ENCODE measurements around the gene ELP4.

GRCh38 chr11:31747581-31747980 lies 238.0 kb downstream of the ELP4 start:
- TF ChIP-seq, protein P1, sequence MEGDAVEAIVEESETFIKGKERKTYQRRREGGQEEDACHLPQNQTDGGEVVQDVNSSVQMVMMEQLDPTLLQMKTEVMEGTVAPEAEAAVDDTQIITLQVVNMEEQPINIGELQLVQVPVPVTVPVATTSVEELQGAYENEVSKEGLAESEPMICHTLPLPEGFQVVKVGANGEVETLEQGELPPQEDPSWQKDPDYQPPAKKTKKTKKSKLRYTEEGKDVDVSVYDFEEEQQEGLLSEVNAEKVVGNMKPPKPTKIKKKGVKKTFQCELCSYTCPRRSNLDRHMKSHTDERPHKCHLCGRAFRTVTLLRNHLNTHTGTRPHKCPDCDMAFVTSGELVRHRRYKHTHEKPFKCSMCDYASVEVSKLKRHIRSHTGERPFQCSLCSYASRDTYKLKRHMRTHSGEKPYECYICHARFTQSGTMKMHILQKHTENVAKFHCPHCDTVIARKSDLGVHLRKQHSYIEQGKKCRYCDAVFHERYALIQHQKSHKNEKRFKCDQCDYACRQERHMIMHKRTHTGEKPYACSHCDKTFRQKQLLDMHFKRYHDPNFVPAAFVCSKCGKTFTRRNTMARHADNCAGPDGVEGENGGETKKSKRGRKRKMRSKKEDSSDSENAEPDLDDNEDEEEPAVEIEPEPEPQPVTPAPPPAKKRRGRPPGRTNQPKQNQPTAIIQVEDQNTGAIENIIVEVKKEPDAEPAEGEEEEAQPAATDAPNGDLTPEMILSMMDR (IDR thresholded peaks at IDR 0.05 in 4 of 5, conservative IDR thresholded peaks at IDR 0.05 in 1 of 5): no peak
- no peak for TF ChIP-seq POLR2A (IDR thresholded peaks at IDR 0.05)
